OCI-LY7 (cell line): Measurements from ENCODE around the gene KLK6.

Experiments used
- CTCF ChIP-seq: fragments of 200-600 bp; sonication (generic); conservative IDR thresholded peaks from 2 replicates; pipeline ENCODE4 v1.5.1; 2014; ENCODE audit warnings: mild to moderate bottlenecking, antibody characterized with exemption, low read length, moderate library complexity, mixed read lengths
- EZH2phosphoT487 ChIP-seq: fragments of 200-600 bp; sonication (generic); IDR thresholded peaks from 2 replicates; pipeline ENCODE4 v1.6.1; 2018; ENCODE audit warnings: low read depth, borderline replicate concordance, mild to moderate bottlenecking, mixed run types, antibody characterized with exemption, low read length, moderate library complexity, mixed read lengths

GRCh38 chr19:51002542-51003311 is 33.3 kb upstream of the KLK6 start:
- no peak for TF ChIP-seq CTCF
- TF ChIP-seq EZH2phosphoT487, result no peak
